ENCODE results near the gene PTPN6. TPM values are rescaled to one million over a fixed set of nuclear protein-coding genes. Genes with fewer than 3 reads are reported as not detected.

Gene PTPN6
- total and polyA plus RNA-seq, 2 of the 13 experiments (the other 11 are each of a cell fraction or from before 2014, with no cell fraction given): 10.5 to 10.6 TPM

GRCh38 chr12:6965026-6965661 lies 14.0 kb downstream of the PTPN6 start (continued):
- TF ChIP-seq TFE3 (CRISPR knock-in tag; IDR thresholded peaks at IDR 0.05): no peak
- peak; percentile 67 for TF ChIP-seq ZBTB43 (CRISPR knock-in tag; conservative IDR thresholded peaks at IDR 0.05)
- peak; percentile 41 for TF ChIP-seq YY1 (IDR thresholded peaks at IDR 0.05; ENCODE audit: insufficient read depth, insufficient replicate concordance, low read depth, low read length)
- 0 out of 2 replicates have a peak, but pooled peaks have one; percentile 40 for TF ChIP-seq CCDC6 (CRISPR knock-in tag; IDR thresholded peaks at IDR 0.05)
- TF ChIP-seq ELF1 (CRISPR knock-in tag; IDR thresholded peaks at IDR 0.05): peak; percentile 48; the same call in 1 of the 2 replicates
- TF ChIP-seq ZNF124 (CRISPR knock-in tag; IDR thresholded peaks at IDR 0.05): 0 out of 2 replicates have a peak, but pooled peaks have one; percentile 24
- 0 out of 2 replicates have a peak, but pooled peaks have one; percentile 29 for TF ChIP-seq NR0B2 (CRISPR knock-in tag; IDR thresholded peaks at IDR 0.05)
- peak; percentile 26; the same call in 1 of the 2 replicates for TF ChIP-seq MXD4 (CRISPR knock-in tag; IDR thresholded peaks at IDR 0.05)
- TF ChIP-seq KLF9 (CRISPR knock-in tag; IDR thresholded peaks at IDR 0.05; ENCODE audit: low read depth): no peak
- TF ChIP-seq ZFX (CRISPR knock-in tag; IDR thresholded peaks at IDR 0.05; ENCODE audit: low read depth): peak; percentile 80
- 0 out of 2 replicates have a peak, but pooled peaks have one; percentile 17 for TF ChIP-seq FOXJ3 (CRISPR knock-in tag; IDR thresholded peaks at IDR 0.05; ENCODE audit: borderline replicate concordance)
- no peak; the same call in 1 of the 2 replicates for TF ChIP-seq SPEN (CRISPR knock-in tag; IDR thresholded peaks at IDR 0.05; ENCODE audit: low read depth)
- peak; percentile 35 for TF ChIP-seq CBX1 (IDR thresholded peaks at IDR 0.05; ENCODE audit: low read depth)
- 0 out of 2 replicates have a peak, but pooled peaks have one; percentile 26 for TF ChIP-seq HNRNPL (IDR thresholded peaks at IDR 0.05; ENCODE audit: low read depth, low read length)
- no peak for TF ChIP-seq ZNF224 (CRISPR knock-in tag; IDR thresholded peaks at IDR 0.05)
- 0 out of 2 replicates have a peak, but pooled peaks have one; percentile 66 for TF ChIP-seq KLF12 (CRISPR knock-in tag; IDR thresholded peaks at IDR 0.05; ENCODE audit: borderline replicate concordance)
- TF ChIP-seq ZFP62 (CRISPR knock-in tag; IDR thresholded peaks at IDR 0.05): no peak
- peak; percentile 38 for TF ChIP-seq PRPF4 (IDR thresholded peaks at IDR 0.05; ENCODE audit: low read depth, low read length, poor library complexity, severe bottlenecking)
- peak; percentile 76 for TF ChIP-seq ZNF687 (CRISPR knock-in tag; IDR thresholded peaks at IDR 0.05)
- TF ChIP-seq MLLT10 (CRISPR knock-in tag; IDR thresholded peaks at IDR 0.05): no peak
